Sciatic nerve (tissue), 2 donors: Measurements from ENCODE around the gene HIPK3. TPM values are rescaled to one million over a fixed set of nuclear protein-coding genes. Genes with fewer than 3 reads are reported as not detected.
A peak's percentile ranks its signal among the peaks of the same experiment; 100 is the strongest.
"Not testable (repeated sequence)": the region's sequence is repeated elsewhere in the genome, so short reads cannot be mapped to it uniquely, and the experiment has no call there.

ENCODE experiments used
- ATAC-seq: fragments of 200-7000 bp; cut with Tn5 transposase; one replicate; pipeline ENCODE4 v1.9.1; 2020; ENCODE audit warnings: mild to moderate bottlenecking, moderate library complexity
- DNase-seq: peaks from one replicate; pipeline ENCODE4 v3.0.0-alpha.2; 2020; ENCODE audit warnings: low spot score
- intact Hi-C: fragments of 100-400 bp; cut with DNase I; formaldehyde crosslinking; loops from one replicate; pipeline ENCODE4 v1.14.2; 2022
- total RNA-seq: library from RNA; stranded (reverse); fragmentation: NEBNext Ultra II Directional; extraction: Animal tissue kit (Norgen Biotek cat#: 25700); gene quantifications from one replicate; pipeline ENCODE4 v1.2.1, GENCODE V29; 2021
- donor health status: DM: no; HTN: no; CAD: no.
- donor health status: DM: no; HTN: no; CAD: no.

Gene HIPK3
- total RNA-seq, 1 donor from 2014 or later: 244 TPM

GRCh38 chr11:33333816-33334215, 76.6 kb downstream of the HIPK3 start:
- intact Hi-C loops: no loop called here
- DNase-seq (no peak), ATAC-seq (no peak)

- DNase-seq (no peak), ATAC-seq (no peak)
- intact Hi-C loops: no loop called here
These were observed 77.4 kb downstream of the HIPK3 start for GRCh38 chr11:33334627-33335026.

- ATAC-seq: no peak
- DNase-seq: no peak
- intact Hi-C loops: no loop called here
These were observed 82.1 kb downstream of the HIPK3 start for GRCh38 chr11:33339247-33339646.

GRCh38 chr11:33344611-33345010, 87.4 kb downstream of the HIPK3 start:
- intact Hi-C loops: no loop called here
- DNase-seq: no peak
- ATAC-seq: no peak

GRCh38 chr11:33347490-33348125, 90.4 kb downstream of the HIPK3 start:
- no peak for DNase-seq
- ATAC-seq: no peak
- intact Hi-C loops: no loop called here

GRCh38 chr11:33350287-33350686, 93.1 kb downstream of the HIPK3 start:
- ATAC-seq: no peak
- no peak for DNase-seq
- intact Hi-C loops: no loop called here

GRCh38 chr11:33358150-33358831, 101.1 kb downstream of the HIPK3 start:
- no peak for ATAC-seq
- no peak for DNase-seq
- intact Hi-C loops: no loop called here

GRCh38 chr11:33360642-33361041, 103.5 kb downstream of the HIPK3 start:
- ATAC-seq: no peak
- no peak for DNase-seq
- intact Hi-C loops: loop anchor here (5.0 kb wide), 1 partner anchor 327 kb away; no protein-coding TSS in a partner anchor

GRCh38 chr11:33362051-33362910, 105.1 kb downstream of the HIPK3 start:
- intact Hi-C loops: loop anchor here (5.0 kb wide), 1 partner anchor 325 kb away; no protein-coding TSS in a partner anchor
- DNase-seq (no peak), ATAC-seq (peak; percentile 41)

- DNase-seq (no peak), ATAC-seq (no peak)
- intact Hi-C loops: loop anchor here (2.0 kb wide), 1 partner anchor 374 kb away; no protein-coding TSS in a partner anchor
These were observed 109.7 kb downstream of the HIPK3 start for GRCh38 chr11:33366918-33367317.

GRCh38 chr11:33368475-33368874, 111.3 kb downstream of the HIPK3 start:
- DNase-seq, intact Hi-C loops, ATAC-seq: not testable (repeated sequence)

GRCh38 chr11:33368931-33369330, 111.8 kb downstream of the HIPK3 start:
- intact Hi-C loops: no loop called here
- no peak for DNase-seq
- no peak for ATAC-seq

GRCh38 chr11:33373636-33374035, 116.5 kb downstream of the HIPK3 start:
- intact Hi-C loops: no loop called here
- no peak for DNase-seq
- no peak for ATAC-seq

- DNase-seq: no peak
These were observed 118.1 kb downstream of the HIPK3 start for GRCh38 chr11:33375236-33375635.

GRCh38 chr11:33375688-33376311, 118.6 kb downstream of the HIPK3 start, which contains the start of gene KIAA1549L:
Gene KIAA1549L (plus strand): TSS chr11:33376108.
- ATAC-seq: no peak
- DNase-seq: no peak
- intact Hi-C loops: no loop called here

More at GRCh38 chr11:33375236-33375635, 118.1 kb downstream of the HIPK3 start:
- ATAC-seq: no peak
- intact Hi-C loops: no loop called here

- intact Hi-C loops: no loop called here
- no peak for ATAC-seq
- DNase-seq: no peak
These were observed 119.4 kb downstream of the HIPK3 start for GRCh38 chr11:33376331-33377310.

GRCh38 chr11:33377412-33378370, 120.5 kb downstream of the HIPK3 start:
- DNase-seq (no peak), ATAC-seq (no peak)
- intact Hi-C loops: no loop called here
